Kidney epithelial cell (primary cell): ENCODE measurements around the gene RABGEF1. TPM values are rescaled to one million over a fixed set of nuclear protein-coding genes. Genes with fewer than 3 reads are reported as not detected.
"Not testable (repeated sequence)": the region's sequence is repeated elsewhere in the genome, so short reads cannot be mapped to it uniquely, and the experiment has no call there.

Source experiments
- DNase-seq: peaks from one replicate; pipeline ENCODE4 v3.0.0-alpha.2; 2010; ENCODE audit warnings: low read depth
- H3K27me3 ChIP-seq: 2 replicates; pipeline ENCODE4 v1.6.0; 2011; ENCODE audit warnings: low read length; ENCODE audit not compliant: control insufficient read depth, insufficient read depth
- H3K36me3 ChIP-seq: 2 replicates; pipeline ENCODE4 v1.5.1; 2011; ENCODE audit warnings: low read length; ENCODE audit not compliant: control insufficient read depth, insufficient read depth
- H3K4me3 ChIP-seq: 2 replicates; pipeline ENCODE4 v1.5.1; 2011; ENCODE audit warnings: low read depth, mild to moderate bottlenecking, control low read depth, low read length
- CTCF ChIP-seq: IDR thresholded peaks from 2 replicates; pipeline ENCODE4 v1.5.1; 2011; ENCODE audit warnings: mild to moderate bottlenecking, moderate library complexity, low read length, control low read depth, inconsistent platforms; ENCODE audit not compliant: insufficient read depth, poor library complexity, severe bottlenecking
- total RNA-seq: library from RNA; depleted of rRNA; stranded (reverse); fragments of >200 nt; gene quantifications from 2 replicates; pipeline ENCODE4 v1.2.3, GENCODE V29; 2015

The RABGEF1 gene
- total RNA-seq, 1 donor from 2014 or later: 23.2 TPM

- Histone ChIP-seq H3K27me3 (no peaks in the 10 kb centered on the region), H3K4me3 (no peak overlapping the region), H3K36me3 (no peaks in the 10 kb centered on the region)
- no peak for TF ChIP-seq CTCF
- no peak for DNase-seq
Measured at GRCh38 chr7:66790196-66790595, 49.7 kb downstream of the RABGEF1 start.

GRCh38 chr7:66790725-66791124 is 50.2 kb downstream of the RABGEF1 start:
- no peaks in the 10 kb centered on the region for H3K36me3 ChIP-seq
- no peak overlapping the region for H3K4me3 ChIP-seq
- no peaks in the 10 kb centered on the region for H3K27me3 ChIP-seq
- DNase-seq: no peak
- no peak for TF ChIP-seq CTCF

GRCh38 chr7:66800591-66800990 is 60.1 kb downstream of the RABGEF1 start:
- TF ChIP-seq CTCF: no peak
- no peak overlapping the region for H3K4me3 ChIP-seq
- H3K36me3 ChIP-seq: no peaks in the 10 kb centered on the region
- no peak for DNase-seq
- no peaks in the 10 kb centered on the region for H3K27me3 ChIP-seq

GRCh38 chr7:66804001-66804400 is 63.5 kb downstream of the RABGEF1 start:
- H3K36me3 ChIP-seq: peaks cover 3% of the 10 kb centered on the region
- no peak for DNase-seq
- no peak overlapping the region for H3K4me3 ChIP-seq
- TF ChIP-seq CTCF: no peak
- no peaks in the 10 kb centered on the region for H3K27me3 ChIP-seq

GRCh38 chr7:66807736-66808135 is 67.2 kb downstream of the RABGEF1 start:
- Histone ChIP-seq H3K27me3 (no peaks in the 10 kb centered on the region), H3K36me3 (peaks cover 3% of the 10 kb centered on the region), H3K4me3 (no peak overlapping the region)
- DNase-seq: no peak
- TF ChIP-seq CTCF: no peak

GRCh38 chr7:66810716-66811115 is 70.2 kb downstream of the RABGEF1 start:
- TF ChIP-seq CTCF: no peak
- H3K4me3 ChIP-seq: no peak overlapping the region
- no peak for DNase-seq
- peaks cover 3% of the 10 kb centered on the region for H3K36me3 ChIP-seq
- no peaks in the 10 kb centered on the region for H3K27me3 ChIP-seq

- not testable (repeated sequence) for H3K27me3 ChIP-seq, DNase-seq, H3K36me3 ChIP-seq, H3K4me3 ChIP-seq
Measured at GRCh38 chr7:66815186-66815875, 74.8 kb downstream of the RABGEF1 start.
